Peyer's patch (tissue), 4 donors: Measurements from ENCODE around the gene CLCNKA.

Experiments used
- CTCF ChIP-seq, 6 experiments: fragments of 450-650 bp in 4 of 6; fragments of 200-600 bp in 2 of 6; sonication (generic) in 1 of 6; IDR thresholded peaks; one replicate each; pipeline ENCODE4 v1.5.1; 2017 to 2019; ENCODE audit warnings: antibody characterized with exemption in 6 of 6, mild to moderate bottlenecking in 3 of 6, moderate library complexity in 1 of 6
- POLR2A ChIP-seq, 2 donors: fragments of 450-650 bp; IDR thresholded peaks; one replicate each; pipeline ENCODE4 v1.5.1; 2017; ENCODE audit warnings: antibody characterized with exemption in 2 of 2, mild to moderate bottlenecking in 2 of 2, moderate library complexity in 2 of 2

- no peak for TF ChIP-seq POLR2A (IDR thresholded peaks at IDR 0.05)
- no peak for TF ChIP-seq CTCF (IDR thresholded peaks at IDR 0.05)
Measured at GRCh38 chr1:16050328-16050727, 28.5 kb downstream of the CLCNKA start.
